Measurements from ENCODE around the gene PHOX2A.

PHOX2A gene

GRCh38 chr11:72233056-72233772 is 10.8 kb downstream of the PHOX2A start:
- DNase-seq, result no peak

- DNase-seq, result no peak
Measured at GRCh38 chr11:72232260-72233055, 11.5 kb downstream of the PHOX2A start.

- no peak for DNase-seq
Measured at GRCh38 chr11:72231396-72232259, 12.3 kb downstream of the PHOX2A start.

- no peak for DNase-seq
Measured at GRCh38 chr11:72230764-72231365, 13.1 kb downstream of the PHOX2A start.

GRCh38 chr11:72229925-72230763 is 13.8 kb downstream of the PHOX2A start:
- DNase-seq, result no peak

GRCh38 chr11:72229336-72229924 is 14.5 kb downstream of the PHOX2A start:
- no peak for DNase-seq

GRCh38 chr11:72228844-72229231 is 15.1 kb downstream of the PHOX2A start:
- DNase-seq, result no peak

- no peak for DNase-seq
Measured at GRCh38 chr11:72228229-72228843, 15.6 kb downstream of the PHOX2A start.

- no peak for DNase-seq
Measured at GRCh38 chr11:72227316-72228228, 16.4 kb downstream of the PHOX2A start.

- no peak for DNase-seq
Measured at GRCh38 chr11:72226701-72227100, 17.3 kb downstream of the PHOX2A start.

GRCh38 chr11:72225411-72225951 is 18.5 kb downstream of the PHOX2A start:
- DNase-seq, result peak in 1 of 2 experiments; percentile 16

- DNase-seq, result peak; percentile 23 to 35
Measured at GRCh38 chr11:72224564-72225410, 19.2 kb downstream of the PHOX2A start, which contains the start of gene INPPL1. Gene INPPL1, plus strand, starts transcription at chr11:72224767. Its CDS starts 218 bp downstream, at chr11:72224985.

GRCh38 chr11:72223615-72224563 is 20.1 kb downstream of the PHOX2A start:
- DNase-seq, result peak; percentile 25 to 41

GRCh38 chr11:72222907-72223614 is 20.9 kb downstream of the PHOX2A start:
- DNase-seq, result peak; percentile 88 to 90

GRCh38 chr11:72222106-72222891 is 21.7 kb downstream of the PHOX2A start:
- no peak for DNase-seq
